ENCODE data around the gene PSORS1C1.

Gene PSORS1C1

GRCh38 chr6:31096215-31096614 lies 18.4 kb upstream of the PSORS1C1 start:
- DNase-seq (ENCODE audit: low read depth) = no peak

DNA sequence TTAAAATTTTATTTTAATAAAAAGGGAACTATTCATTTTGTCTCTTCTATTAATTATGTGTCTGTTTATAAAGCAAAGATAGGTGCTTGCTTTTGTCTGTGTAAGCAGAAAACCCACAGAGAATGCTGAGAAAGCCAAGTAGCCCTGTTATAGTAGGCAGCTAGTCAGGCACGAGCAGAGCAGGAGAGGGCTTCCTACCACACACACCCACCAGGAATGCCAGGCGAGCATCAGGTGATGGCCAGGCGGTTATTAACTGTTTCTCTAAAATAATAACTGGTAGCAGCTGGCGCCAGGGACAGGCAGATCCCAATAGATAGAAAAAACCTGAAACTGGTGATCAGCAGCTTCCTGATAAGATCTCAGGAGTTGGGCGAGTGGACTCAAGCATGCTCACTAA lies 17.9 kb upstream of the PSORS1C1 start:
- no peak for DNase-seq (ENCODE audit: low read depth)

GRCh38 chr6:31098449-31098938 lies 16.1 kb upstream of the PSORS1C1 start:
- DNase-seq (ENCODE audit: low read depth) = no peak

DNA sequence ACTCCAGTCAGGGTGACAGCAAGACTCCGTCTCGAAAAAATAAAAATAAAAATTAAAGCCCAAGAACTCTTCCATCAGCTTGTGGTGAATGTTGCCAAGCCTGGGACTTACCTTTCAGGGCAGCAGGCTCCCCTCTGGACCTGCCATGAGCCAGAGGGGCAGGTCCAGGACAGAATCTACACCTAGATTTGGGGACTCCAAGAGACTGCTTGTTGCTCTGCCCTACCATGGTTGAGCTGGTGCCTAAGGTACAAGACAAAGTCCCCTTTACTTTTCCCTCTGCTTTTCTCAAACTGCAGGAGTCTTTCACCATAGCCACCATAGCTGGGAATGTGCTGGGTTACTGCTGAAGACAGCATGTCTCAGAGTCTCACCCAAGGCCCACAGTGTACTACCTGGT lies 11.5 kb upstream of the PSORS1C1 start:
- DNase-seq (ENCODE audit: low read depth) = no peak

- DNase-seq (ENCODE audit: low read depth) = no peak
Measured at GRCh38 chr6:31107052-31107451, 7.5 kb upstream of the PSORS1C1 start.

GRCh38 chr6:31110825-31111582 lies 3.6 kb upstream of the PSORS1C1 start:
- no peak for DNase-seq (ENCODE audit: low read depth)

- DNase-seq (ENCODE audit: low read depth) = no peak
Measured at GRCh38 chr6:31111712-31112111, 2.9 kb upstream of the PSORS1C1 start.

- DNase-seq (ENCODE audit: low read depth) = no peak
Measured at GRCh38 chr6:31112478-31112877, 2.1 kb upstream of the PSORS1C1 start, which contains the start of gene C6orf15. Gene C6orf15 (minus strand): TSS chr6:31112575. CDS start chr6:31112555, 20 bp downstream.

DNA sequence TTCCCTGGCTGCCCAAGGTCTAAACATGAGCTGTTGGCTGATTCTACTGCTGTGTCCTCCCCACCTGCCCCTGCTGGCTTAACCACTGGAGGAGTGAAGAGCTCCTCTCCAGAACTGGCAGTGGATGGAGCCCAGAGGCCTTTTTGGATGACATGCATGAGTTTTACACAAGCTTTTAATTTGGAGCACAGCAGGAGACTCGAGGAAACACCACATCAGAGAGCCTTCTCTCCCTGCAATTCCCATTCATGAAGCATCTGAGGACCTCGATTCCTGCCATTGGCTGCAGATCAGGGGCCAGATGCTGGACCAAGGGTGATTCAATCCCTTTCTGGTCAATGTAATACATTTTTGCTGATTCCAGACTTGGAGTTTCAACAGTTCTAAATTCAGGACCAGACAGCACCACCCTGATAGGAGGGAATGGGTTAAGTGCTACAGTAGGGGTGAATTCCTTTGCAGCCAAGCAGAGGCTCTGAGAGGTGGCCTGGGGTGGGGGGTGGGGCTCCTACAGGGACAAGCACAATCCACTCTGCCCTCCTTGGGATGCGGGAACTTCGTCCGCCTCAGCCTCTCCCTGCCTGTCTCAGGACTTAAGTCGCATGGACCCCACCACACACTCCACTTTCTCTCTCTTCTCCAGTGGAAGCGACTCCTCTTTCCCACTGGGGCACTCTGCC lies 599 bp upstream of the PSORS1C1 start:
- DNase-seq (ENCODE audit: low read depth) = no peak

- DNase-seq (ENCODE audit: low read depth) = no peak
Measured at GRCh38 chr6:31114970-31115849, 610 bp downstream of the PSORS1C1 start.

GRCh38 chr6:31115941-31116560 lies 1.5 kb downstream of the PSORS1C1 start:
- DNase-seq (ENCODE audit: low read depth) = no peak

DNA sequence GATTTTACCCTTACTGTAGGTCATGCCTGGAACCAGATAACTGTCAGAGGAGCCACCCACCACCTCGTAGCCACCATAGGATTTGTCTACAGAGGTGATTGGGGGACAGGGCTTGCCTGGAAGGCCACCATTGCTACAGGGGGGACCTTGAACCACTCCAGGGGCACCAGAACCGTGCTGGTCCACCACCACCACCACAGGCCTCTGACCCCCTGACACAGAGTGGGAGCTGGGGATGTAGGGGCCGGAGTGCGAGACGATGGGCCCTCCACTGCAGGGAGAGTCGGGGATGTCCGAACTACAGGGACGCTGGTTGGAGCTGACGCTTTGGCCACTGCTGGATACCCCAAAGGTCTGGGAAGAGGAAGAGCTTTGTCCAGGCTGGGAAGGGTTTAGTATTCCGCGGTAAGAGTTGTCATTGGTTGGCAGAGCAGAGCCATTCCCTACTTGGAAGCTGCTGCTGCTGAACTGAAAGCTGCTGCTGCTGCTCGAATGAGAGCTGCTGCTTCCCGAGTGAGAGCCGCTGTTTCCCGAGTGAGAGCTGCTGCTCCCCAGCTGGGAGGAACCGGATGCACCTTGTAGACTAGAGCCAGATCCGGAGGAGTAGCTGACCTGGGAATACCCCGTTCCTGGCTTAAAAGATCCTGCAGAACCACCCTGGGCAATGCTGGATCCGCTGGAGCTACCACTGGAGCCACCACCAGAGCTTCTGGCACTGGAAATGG lies 2.2 kb downstream of the PSORS1C1 start:
- DNase-seq (ENCODE audit: low read depth) = no peak

DNA sequence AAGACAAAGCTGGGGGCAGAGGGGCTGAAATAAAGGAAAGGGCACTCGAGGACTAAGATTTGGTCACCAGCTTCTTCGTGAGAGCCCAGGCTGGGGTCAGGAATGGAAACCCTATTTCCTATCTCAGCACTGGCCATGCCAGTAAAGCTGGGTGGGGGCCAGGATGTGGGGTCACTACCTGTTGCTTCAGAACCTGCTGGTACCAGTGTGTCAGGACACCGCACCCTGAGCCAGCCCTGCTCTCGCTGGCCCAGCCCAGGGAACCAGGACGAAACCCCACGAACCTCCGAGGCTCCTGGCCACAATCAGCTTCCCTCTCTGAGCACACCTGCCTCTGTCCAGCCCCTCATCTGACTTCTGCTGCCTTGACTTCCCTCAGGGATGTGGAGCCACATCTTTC lies 3.6 kb downstream of the PSORS1C1 start:
- no peak for DNase-seq (ENCODE audit: low read depth)

- no peak for DNase-seq (ENCODE audit: low read depth)
Measured at GRCh38 chr6:31120151-31120915, 5.7 kb downstream of the PSORS1C1 start, which contains the start of gene CDSN. Gene CDSN (minus strand): TSS chr6:31120446. CDS start chr6:31120419, 27 bp downstream.

DNA sequence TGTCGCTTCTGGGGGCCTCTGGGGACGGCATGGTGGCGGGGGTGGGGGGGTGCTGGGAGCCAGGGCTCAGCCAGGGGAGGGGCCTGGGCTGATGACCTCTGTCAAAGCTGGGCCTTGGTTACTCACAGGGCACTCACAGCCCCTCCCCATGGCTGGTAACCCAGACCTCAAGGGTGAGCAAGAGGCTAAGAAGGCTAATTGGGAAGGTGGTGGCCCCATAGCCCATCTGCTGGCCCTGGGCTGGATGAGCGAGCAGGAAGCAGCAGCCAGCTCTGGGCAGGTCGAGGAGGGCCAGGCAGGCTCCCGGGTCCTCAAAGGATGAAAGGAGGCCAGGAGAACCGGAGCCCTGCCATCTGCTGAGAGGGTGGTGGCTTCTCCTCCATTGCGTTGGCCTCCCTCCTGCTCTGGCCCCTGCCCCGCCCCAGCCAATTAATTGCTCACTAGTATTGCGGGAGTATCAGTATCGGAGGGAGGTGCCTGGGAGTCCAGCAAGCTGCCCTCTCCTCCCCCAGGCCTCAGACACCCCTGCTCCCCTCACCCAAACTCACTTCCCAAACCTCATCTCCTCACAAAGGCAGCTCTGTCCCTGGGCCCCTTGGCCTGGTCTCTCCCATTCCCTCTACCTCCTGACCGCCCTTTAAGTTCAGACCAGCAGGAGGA lies 6.7 kb downstream of the PSORS1C1 start:
- no peak for DNase-seq (ENCODE audit: low read depth)

DNA sequence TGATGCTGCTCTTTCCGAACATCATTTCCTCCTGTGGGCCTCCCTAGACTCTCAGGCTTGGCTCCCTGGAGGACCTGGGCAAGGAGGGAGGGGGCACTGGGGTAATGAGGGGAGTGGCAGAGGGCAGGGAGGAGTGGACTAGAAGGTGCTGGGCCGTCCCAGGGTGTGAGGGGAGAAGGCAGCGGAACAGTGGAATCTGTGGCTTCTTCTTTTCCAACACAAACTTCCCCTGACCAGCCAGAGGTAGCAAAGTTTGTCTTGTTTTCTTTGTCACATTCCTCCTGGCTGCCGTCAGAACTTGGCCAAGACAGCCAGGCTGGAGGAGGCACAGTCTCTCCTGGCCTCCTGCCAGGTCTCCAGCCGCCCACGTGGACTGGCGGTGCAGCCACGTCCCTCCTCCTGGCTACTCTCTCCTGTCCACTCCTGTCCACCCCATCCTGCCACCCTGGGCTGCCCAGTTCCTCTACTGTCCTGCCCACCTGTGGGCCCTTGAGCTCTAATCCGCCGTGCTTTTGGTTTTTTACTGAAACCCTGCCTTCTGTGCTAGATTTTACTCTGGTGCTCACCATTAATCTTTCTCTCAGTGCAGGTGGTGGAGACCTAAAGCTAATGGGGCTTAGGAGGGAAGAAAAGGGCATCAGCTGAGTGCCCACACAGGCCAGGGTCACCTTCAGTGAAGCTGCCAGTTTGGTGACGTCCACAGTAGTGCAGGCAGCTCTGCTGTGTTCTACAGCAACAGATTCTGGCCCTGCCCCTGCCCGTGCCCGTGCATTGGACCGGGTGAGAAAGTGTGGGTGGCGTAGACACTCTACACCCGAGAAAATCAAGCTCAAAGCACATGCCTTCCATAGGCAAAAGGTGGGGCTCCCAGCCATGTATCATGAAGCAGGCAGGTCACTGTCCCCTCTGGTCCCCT lies 8.4 kb downstream of the PSORS1C1 start:
- no peak for DNase-seq (ENCODE audit: low read depth)

GRCh38 chr6:31125162-31125561 lies 10.6 kb downstream of the PSORS1C1 start:
- no peak for DNase-seq (ENCODE audit: low read depth)

DNA sequence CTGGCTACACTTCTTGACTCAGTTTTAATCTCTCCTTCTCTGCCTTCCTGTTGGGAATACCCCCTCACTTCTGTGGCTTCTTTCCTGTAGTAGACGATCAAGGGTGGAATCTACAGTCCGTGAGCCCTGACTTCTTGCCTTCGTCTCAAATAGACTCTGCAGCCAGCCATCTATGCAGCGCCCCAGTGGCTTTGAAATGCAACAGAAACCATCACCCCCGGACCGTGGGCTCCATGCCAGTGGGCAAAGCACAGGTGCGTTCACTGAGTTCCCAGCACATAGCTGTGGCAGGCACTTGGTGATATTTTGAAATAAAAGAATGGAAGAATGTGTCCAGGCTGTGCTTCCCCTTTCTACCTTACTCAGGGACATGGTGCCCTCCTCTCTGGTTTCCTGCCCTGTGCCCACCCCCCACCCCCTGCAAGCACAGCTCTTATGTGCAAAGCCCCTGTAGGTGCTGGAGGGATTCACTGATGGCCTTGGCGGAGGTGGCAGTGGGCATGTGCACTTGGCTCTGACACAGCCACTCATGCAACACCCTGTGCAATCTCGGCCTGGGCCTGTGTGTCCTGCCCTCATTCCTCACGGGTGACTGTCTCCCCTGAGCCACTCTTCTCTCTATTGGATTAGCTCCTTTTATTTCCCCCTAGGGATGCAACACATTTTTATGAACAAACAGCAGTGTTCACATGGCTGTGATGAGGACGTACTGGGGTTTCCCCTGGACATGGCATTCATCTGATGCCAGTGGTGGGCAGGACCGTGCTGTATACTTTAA lies 11.2 kb downstream of the PSORS1C1 start:
- DNase-seq (ENCODE audit: low read depth) = no peak
